ENCODE results near the gene INO80D. TPM values are rescaled to one million over a fixed set of nuclear protein-coding genes. Genes with fewer than 3 reads are reported as not detected.

The INO80D gene
- total and polyA plus RNA-seq, 2 of the 13 experiments (the other 11 are each of a cell fraction or from before 2014, with no cell fraction given) = 7.6 to 7.9 TPM

GRCh38 chr2:205947621-205948495, 138.1 kb downstream of the INO80D start (continued):
- TF ChIP-seq NCOA1 (CRISPR knock-in tag; IDR thresholded peaks at IDR 0.05) (no peak), CEBPG (CRISPR knock-in tag; IDR thresholded peaks at IDR 0.05) (peak; percentile 20; the same call in 1 of the 2 replicates), TRIM24 (CRISPR knock-in tag; IDR thresholded peaks at IDR 0.05) (no peak), ZMAT3 (CRISPR knock-in tag; conservative IDR thresholded peaks at IDR 0.05) (no peak), CSRNP2 (CRISPR knock-in tag; conservative IDR thresholded peaks at IDR 0.05; ENCODE audit: low read depth) (no peak), HNRNPL (IDR thresholded peaks at IDR 0.05; ENCODE audit: low read depth, low read length) (no peak), AHDC1 (CRISPR knock-in tag; IDR thresholded peaks at IDR 0.05; ENCODE audit: borderline replicate concordance) (peak; percentile 44; the same call in 1 of the 2 replicates), ZNF691 (CRISPR knock-in tag; IDR thresholded peaks at IDR 0.05; ENCODE audit: borderline replicate concordance, low read depth) (no peak), CSRNP1 (CRISPR knock-in tag; IDR thresholded peaks at IDR 0.05) (no peak), ZNF331 (CRISPR knock-in tag; IDR thresholded peaks at IDR 0.05) (peak; percentile 67; the same call in 1 of the 2 replicates), ZNF660 (CRISPR knock-in tag; IDR thresholded peaks at IDR 0.05; ENCODE audit: borderline replicate concordance, low read depth) (no peak), ZNF326 (CRISPR knock-in tag; IDR thresholded peaks at IDR 0.05; ENCODE audit: borderline replicate concordance) (no peak), TCF12 (IDR thresholded peaks at IDR 0.05) (no peak), TCF12 (CRISPR knock-in tag; IDR thresholded peaks at IDR 0.05) (no peak), HOXA7 (CRISPR knock-in tag; IDR thresholded peaks at IDR 0.05) (no peak), ATRX (CRISPR knock-in tag; IDR thresholded peaks at IDR 0.05; ENCODE audit: borderline replicate concordance) (no peak), HNF4A (CRISPR knock-in tag; IDR thresholded peaks at IDR 0.05) (peak; percentile 19; the same call in 1 of the 2 replicates), ZNF589 (CRISPR knock-in tag; conservative IDR thresholded peaks at IDR 0.05) (no peak), ARNT2 (CRISPR knock-in tag; IDR thresholded peaks at IDR 0.05; ENCODE audit: low read depth) (no peak), SNRNP70 (IDR thresholded peaks at IDR 0.05; ENCODE audit: low read depth, low read length) (no peak)

Measured in HepG2 (cell line).